HFFc6 (cell line): ENCODE data around the gene LCN15. TPM values are rescaled to one million over a fixed set of nuclear protein-coding genes. Genes with fewer than 3 reads are reported as not detected.
A peak's percentile ranks its signal among the peaks of the same experiment; 100 is the strongest.
"Not testable (repeated sequence)": the region's sequence is repeated elsewhere in the genome, so short reads cannot be mapped to it uniquely, and the experiment has no call there.

Experiments
- DNase-seq: peaks from one replicate; pipeline ENCODE4 v3.0.0-alpha.2; 2018
- H3K27ac Mint-ChIP-seq: 2 replicates; pipeline ENCODE4 v1.8.0; 2020; ENCODE audit warnings: mild to moderate bottlenecking, mixed read lengths
- H3K27me3 Mint-ChIP-seq: 2 replicates; pipeline ENCODE4 v1.8.0; 2021; ENCODE audit warnings: mild to moderate bottlenecking, moderate library complexity, mixed read lengths; ENCODE audit not compliant: insufficient read depth
- H3K36me3 Mint-ChIP-seq: 2 replicates; pipeline ENCODE4 v1.8.0; 2021; ENCODE audit warnings: low read depth, mixed read lengths
- H3K4me1 Mint-ChIP-seq: 2 replicates; pipeline ENCODE4 v1.8.0; 2020; ENCODE audit warnings: low read depth, mixed read lengths
- H3K4me3 Mint-ChIP-seq: 2 replicates; pipeline ENCODE4 v1.8.0; 2020; ENCODE audit warnings: mild to moderate bottlenecking, moderate library complexity, mixed read lengths
- H3K9me3 Mint-ChIP-seq: 2 replicates; pipeline ENCODE4 v1.8.0; 2020; ENCODE audit warnings: mild to moderate bottlenecking, mixed read lengths
- total RNA-seq, 6 experiments: library from RNA; stranded (reverse); fragmentation: NEBNext Ultra II Directional; extraction: Animal tissue kit (Norgen Biotek cat#: 25700); gene quantifications; 2 replicates in 1 of 6; 3 replicates in 5 of 6; pipeline ENCODE4 v1.2.3, GENCODE V29; 2021
- TF ChIP-seq, protein P1 (sequence below): fragments of 200-600 bp; sonication (generic); IDR thresholded peaks from 2 replicates; pipeline ENCODE4 v1.5.0; 2021; ENCODE audit warnings: antibody characterized with exemption, mild to moderate bottlenecking

LCN15 gene
- total RNA-seq, 6 experiments from 2014 or later: not detected

DNA sequence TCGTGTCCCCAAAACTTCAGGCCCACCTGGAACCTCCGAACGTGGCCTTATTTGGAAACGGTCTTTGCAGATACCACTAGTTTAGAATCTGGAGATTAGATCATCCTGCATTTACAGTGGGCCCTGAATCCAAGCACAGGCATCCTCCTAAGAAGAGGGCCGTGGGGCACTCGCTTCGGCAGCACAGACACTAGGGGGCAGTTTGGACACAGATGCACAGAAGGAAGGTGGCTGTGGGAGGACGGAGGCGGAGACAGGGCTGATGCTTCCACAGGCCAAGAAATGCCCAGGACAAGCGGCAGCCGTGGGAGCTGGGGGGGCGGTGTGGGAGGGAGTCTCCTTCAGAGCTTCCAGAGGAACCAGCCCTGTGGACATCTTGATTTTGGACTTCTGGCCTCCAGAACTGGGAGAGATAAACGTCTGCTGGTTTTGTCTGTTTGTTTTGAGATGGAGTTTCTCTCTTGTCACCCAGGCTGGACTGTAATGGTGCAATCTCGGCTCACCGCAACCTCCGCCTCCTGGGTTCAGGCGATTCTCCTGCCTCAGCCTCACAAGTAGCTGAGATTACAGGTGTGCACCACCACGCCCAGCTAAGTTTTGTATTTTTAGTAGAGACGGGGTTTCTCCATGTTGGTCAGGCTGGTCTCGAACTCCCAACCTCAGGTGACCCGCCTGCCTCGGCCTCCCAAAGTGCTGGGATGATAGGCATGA lies 3.3 kb downstream of the LCN15 start:
- TF ChIP-seq, protein P1, sequence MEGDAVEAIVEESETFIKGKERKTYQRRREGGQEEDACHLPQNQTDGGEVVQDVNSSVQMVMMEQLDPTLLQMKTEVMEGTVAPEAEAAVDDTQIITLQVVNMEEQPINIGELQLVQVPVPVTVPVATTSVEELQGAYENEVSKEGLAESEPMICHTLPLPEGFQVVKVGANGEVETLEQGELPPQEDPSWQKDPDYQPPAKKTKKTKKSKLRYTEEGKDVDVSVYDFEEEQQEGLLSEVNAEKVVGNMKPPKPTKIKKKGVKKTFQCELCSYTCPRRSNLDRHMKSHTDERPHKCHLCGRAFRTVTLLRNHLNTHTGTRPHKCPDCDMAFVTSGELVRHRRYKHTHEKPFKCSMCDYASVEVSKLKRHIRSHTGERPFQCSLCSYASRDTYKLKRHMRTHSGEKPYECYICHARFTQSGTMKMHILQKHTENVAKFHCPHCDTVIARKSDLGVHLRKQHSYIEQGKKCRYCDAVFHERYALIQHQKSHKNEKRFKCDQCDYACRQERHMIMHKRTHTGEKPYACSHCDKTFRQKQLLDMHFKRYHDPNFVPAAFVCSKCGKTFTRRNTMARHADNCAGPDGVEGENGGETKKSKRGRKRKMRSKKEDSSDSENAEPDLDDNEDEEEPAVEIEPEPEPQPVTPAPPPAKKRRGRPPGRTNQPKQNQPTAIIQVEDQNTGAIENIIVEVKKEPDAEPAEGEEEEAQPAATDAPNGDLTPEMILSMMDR: peak; percentile 75
- not testable (repeated sequence) for H3K4me1 Mint-ChIP-seq, H3K36me3 Mint-ChIP-seq, H3K4me3 Mint-ChIP-seq, H3K27ac Mint-ChIP-seq, H3K27me3 Mint-ChIP-seq
- peak; percentile 70 for DNase-seq
- peaks cover 11% of the 10 kb centered on the region for H3K9me3 Mint-ChIP-seq

DNA sequence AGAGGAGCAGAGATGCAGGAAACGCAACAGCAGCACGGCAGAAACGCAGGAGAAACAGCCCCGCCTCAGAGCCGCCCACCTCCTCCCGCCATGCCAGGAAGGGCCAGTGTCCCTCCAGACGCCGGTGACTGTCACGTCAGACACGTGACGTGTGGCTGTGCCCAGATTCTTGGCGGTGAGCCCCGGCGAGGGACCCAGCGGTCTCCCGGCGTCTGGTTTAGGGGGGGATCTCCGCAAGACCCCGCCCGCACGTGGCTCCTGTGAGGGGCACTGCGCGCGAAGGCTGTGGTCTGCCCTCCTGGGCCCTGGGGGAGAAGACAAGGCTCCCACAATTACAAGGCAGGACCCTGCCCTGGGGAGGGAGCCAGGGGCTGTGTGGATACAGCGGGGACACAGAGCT lies 3.9 kb downstream of the LCN15 start:
- Mint-ChIP-seq H3K27me3 (peaks cover 4% of the 10 kb centered on the region), H3K27ac (no peak overlapping the region), H3K4me3 (no peak overlapping the region), H3K36me3 (peaks cover 9% of the 10 kb centered on the region), H3K4me1 (0 out of 2 replicates have a peak, but pooled peaks cover 6% of the 10 kb centered on the region), H3K9me3 (peaks cover 17% of the 10 kb centered on the region)
- TF ChIP-seq, protein P1: no peak
- no peak for DNase-seq

DNA sequence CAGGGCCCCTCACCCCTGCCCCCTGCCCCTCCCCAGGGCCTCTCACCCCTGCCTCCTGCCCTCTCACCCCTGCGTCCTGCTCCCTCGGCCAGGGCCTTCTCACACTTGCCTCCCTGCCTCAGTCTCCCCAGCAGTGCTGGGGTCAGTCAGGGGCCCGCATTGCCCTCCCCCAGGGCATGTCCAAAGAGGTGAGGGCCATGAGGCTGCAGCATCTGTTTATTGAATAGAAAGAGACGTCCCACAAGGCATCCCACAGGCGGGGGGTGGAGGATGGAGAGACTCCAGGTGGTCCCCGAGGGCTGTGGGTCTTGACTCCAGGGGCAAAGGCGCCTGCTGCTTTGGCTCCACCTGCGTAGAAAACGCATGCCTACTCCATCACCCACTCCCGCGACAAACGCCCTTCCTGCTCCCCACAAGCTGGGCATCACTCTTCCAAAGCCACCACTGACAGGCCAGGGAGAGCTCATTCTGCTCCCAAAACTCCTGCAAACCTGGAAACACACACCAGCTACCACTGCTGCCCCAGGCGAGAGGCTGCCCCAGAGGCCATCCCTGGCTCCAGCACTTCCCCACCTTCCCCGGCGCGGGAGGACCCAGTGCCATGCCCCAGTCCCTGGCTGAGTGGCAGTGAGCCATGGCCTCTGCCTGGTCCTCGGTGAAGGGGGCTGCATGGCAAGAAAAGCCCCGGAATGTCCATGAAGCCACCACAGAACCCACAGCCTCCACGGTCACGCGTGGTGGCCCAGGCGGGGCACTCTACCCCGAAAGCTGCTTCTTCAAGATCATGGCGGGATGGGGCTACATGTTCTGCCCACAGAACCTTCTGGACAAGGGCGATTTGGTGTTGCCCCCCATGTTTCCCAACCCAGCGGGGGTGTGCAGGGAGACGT lies 4.6 kb downstream of the LCN15 start:
- DNase-seq: no peak
- Mint-ChIP-seq H3K27ac (no peak overlapping the region), H3K9me3 (peaks cover 19% of the 10 kb centered on the region), H3K4me1 (0 out of 2 replicates have a peak, but pooled peaks cover 6% of the 10 kb centered on the region), H3K36me3 (peaks cover 11% of the 10 kb centered on the region), H3K4me3 (no peak overlapping the region), H3K27me3 (peaks cover 3% of the 10 kb centered on the region)
- TF ChIP-seq, protein P1: no peak

DNA sequence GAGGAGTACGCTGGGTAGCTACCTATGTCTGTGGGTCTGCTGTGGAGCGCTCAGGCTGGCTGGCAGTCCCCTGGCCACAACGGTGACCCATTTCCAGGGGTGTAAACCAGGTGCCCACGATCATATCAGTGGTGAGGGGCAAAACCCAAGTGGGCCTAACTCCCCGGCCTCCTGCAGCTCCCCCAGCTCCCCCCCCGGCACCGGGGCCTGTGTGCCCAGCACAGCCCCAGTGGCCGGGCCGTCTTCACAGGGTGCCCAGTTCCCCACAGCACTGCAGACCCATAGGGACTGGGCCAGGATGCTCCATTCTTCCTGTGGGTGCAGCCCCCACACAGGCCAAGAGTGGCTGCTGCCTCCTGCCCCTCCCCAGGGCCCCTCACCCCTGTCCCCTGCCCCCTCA lies 5.3 kb downstream of the LCN15 start:
- Mint-ChIP-seq H3K4me3 (no peak overlapping the region), H3K27me3 (peaks cover 3% of the 10 kb centered on the region), H3K36me3 (peaks cover 11% of the 10 kb centered on the region), H3K27ac (no peak overlapping the region), H3K9me3 (peaks cover 19% of the 10 kb centered on the region), H3K4me1 (0 out of 2 replicates have a peak, but pooled peaks cover 6% of the 10 kb centered on the region)
- TF ChIP-seq, protein P1: no peak
- DNase-seq: no peak

DNA sequence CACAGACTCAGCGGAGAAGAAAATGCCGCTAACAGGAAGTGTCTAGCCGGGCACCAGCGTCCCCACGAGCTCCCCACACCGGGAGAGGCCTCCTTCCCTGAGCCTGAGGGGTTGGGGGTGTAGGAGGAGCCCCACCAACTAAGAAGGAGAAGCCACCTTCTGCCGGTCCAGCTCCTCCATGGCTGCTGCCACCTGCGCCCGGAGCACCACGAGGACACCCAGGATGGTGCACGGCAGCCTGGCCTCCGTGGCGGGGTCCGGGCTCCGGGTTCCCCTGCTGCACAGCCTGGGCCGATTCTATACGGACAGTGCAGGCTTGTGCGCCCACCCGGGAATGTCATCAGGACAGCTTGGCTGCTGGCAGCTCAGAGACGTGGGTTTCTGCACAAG lies 6.6 kb downstream of the LCN15 start:
- 0 out of 2 replicates have a peak, but pooled peaks cover 6% of the 10 kb centered on the region for H3K4me1 Mint-ChIP-seq
- TF ChIP-seq, protein P1: no peak
- no peak overlapping the region for H3K27ac Mint-ChIP-seq
- H3K36me3 Mint-ChIP-seq: peaks cover 11% of the 10 kb centered on the region
- peaks cover 19% of the 10 kb centered on the region for H3K9me3 Mint-ChIP-seq
- DNase-seq: no peak
- peaks cover 5% of the 10 kb centered on the region for H3K27me3 Mint-ChIP-seq
- H3K4me3 Mint-ChIP-seq: no peak overlapping the region
